ENCODE measurements around the gene ZNRD2.

DNA sequence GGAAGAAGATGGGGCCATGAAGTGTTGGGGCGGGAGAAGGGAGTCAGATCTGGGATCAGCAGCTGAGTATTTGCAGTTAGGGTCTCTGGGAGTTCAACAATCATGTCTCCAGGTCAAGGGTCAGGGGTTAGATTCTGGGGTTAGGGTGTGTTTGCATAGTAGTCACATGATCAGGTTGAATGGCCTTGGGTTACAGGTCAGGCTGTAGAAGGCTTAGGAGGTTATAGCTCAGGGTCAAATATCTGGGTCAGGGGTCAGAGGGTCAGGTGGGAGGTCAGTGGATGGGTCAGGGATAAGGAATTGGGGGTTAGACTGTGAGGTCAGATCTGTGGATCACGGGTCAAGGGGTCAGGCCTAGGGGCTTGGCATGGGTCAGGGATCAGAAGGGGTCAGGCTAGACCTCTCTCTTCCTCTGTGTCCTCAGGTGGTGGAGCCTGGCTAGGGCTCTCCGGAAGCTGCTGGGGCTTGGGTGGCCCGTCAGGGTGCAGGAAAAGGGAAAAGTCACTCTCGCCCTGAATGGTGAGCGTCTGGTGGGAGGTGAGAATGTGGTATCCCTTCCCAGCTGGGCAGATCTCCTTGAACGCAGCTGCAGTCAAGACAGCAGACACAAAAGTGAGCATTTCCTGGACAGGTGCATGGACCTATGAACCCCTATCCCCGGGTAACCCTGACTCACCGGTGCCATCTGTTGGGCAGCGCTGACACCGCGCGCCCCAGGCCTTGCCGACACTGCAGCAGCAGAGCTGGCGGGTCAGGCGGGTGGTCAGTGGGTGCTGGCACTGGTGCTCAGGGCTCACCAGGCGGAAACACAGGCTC, 18.5 kb upstream of the ZNRD2 start:
- TF ChIP-seq, protein P1, sequence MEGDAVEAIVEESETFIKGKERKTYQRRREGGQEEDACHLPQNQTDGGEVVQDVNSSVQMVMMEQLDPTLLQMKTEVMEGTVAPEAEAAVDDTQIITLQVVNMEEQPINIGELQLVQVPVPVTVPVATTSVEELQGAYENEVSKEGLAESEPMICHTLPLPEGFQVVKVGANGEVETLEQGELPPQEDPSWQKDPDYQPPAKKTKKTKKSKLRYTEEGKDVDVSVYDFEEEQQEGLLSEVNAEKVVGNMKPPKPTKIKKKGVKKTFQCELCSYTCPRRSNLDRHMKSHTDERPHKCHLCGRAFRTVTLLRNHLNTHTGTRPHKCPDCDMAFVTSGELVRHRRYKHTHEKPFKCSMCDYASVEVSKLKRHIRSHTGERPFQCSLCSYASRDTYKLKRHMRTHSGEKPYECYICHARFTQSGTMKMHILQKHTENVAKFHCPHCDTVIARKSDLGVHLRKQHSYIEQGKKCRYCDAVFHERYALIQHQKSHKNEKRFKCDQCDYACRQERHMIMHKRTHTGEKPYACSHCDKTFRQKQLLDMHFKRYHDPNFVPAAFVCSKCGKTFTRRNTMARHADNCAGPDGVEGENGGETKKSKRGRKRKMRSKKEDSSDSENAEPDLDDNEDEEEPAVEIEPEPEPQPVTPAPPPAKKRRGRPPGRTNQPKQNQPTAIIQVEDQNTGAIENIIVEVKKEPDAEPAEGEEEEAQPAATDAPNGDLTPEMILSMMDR (IDR thresholded peaks at IDR 0.05) = peak in 4 of 6 experiments; percentile 29 to 49 (median 35)
- no peak for TF ChIP-seq POLR2A (IDR thresholded peaks at IDR 0.05)
